GM21576 (cell line): ENCODE results near the gene ZNF793.

Experiments used
- ATAC-seq: cut with Tn5 transposase; IDR thresholded peaks from one replicate; pipeline ENCODE4 v1.9.1; 2021; ENCODE audit warnings: mild to moderate bottlenecking, moderate library complexity; ENCODE audit not compliant: unreplicated experiment

The ZNF793 gene

GRCh38 chr19:37564624-37565369 lies 58.1 kb downstream of the ZNF793 start:
- no peak for ATAC-seq

DNA sequence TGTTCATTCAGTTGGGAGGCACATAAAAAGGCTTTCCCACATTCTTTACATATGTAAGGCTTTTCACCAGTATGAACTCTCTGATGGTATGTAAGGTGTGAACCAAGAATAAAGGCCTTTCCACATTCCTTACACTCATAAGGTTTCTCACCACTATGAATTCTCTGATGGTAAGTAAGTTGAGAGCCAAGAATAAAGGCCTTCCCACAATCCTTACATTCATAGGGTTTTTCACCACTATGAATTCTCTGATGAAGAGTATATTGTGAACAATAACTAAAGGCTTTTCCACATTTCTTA lies 58.6 kb downstream of the ZNF793 start:
- ATAC-seq: no peak

GRCh38 chr19:37572203-37572602 lies 65.5 kb downstream of the ZNF793 start:
- no peak for ATAC-seq

DNA sequence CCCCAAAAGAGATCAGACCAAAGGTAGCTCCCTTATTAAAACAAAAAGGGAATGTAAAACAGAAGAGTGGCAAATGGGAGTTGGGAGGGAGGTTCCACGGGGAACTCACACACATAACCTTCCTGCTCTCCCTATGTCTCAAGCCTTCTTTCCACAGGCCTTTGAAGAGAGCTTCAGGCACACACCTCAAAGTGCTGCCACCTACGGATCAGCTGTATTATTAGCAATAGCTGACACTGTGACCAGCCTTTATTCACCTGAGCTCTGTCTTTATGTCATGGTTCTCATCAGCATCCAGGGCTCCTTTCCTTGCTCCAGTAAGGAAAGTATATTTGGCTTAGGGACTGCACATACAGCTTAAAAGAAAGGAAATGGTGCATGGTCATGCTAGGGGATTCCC lies 76.6 kb downstream of the ZNF793 start:
- ATAC-seq: no peak
